Measurements from ENCODE around the gene BACH2. TPM values are rescaled to one million over a fixed set of nuclear protein-coding genes. Genes with fewer than 3 reads are reported as not detected.

Gene BACH2
- total RNA-seq, 1 donor from 2014 or later: 90.4 TPM

- DNase-seq: no peak
- intact Hi-C loops (cut with micrococcal nuclease): no loop called here
- CTCF ChIA-PET: interaction anchor here (0.6 kb wide), 1 partner anchor 179 kb away, joined by 3 read pairs; no protein-coding TSS in a partner anchor
- Mint-ChIP-seq H3K27ac (peak overlapping the region; percentile 53), H3K36me3 (ENCODE audit: low read depth) (peaks cover 63% of the 10 kb centered on the region), H3K9me3 (no peaks in the 10 kb centered on the region), H3K4me1 (peaks cover 77% of the 10 kb centered on the region), H3K4me3 (peak overlapping the region; percentile 52), H3K27me3 (no peaks in the 10 kb centered on the region)
- no peak for TF ChIP-seq CTCF (IDR thresholded peaks at IDR 0.05)
- peak; percentile 32 for ATAC-seq (ENCODE audit: low read depth)
- POLR2A ChIA-PET: interaction anchor here (0.6 to 1.4 kb wide), 3 partner anchors 16 to 260 kb away, joined by 3 to 9 read pairs (median 3); no protein-coding TSS in a partner anchor
Measured at GRCh38 chr6:90268178-90268577, 28.5 kb downstream of the BACH2 start.

- ChIA-PET POLR2A (interaction anchor here (1.4 kb wide), 1 partner anchor 17 kb away, joined by 9 read pairs; no protein-coding TSS in a partner anchor), CTCF (no interaction called here)
- peaks cover 73% of the 10 kb centered on the region for H3K36me3 Mint-ChIP-seq (ENCODE audit: low read depth)
- no peak for TF ChIP-seq CTCF (IDR thresholded peaks at IDR 0.05)
- no peak for DNase-seq
- no peak overlapping the region for H3K4me3 Mint-ChIP-seq
- peaks cover 72% of the 10 kb centered on the region for H3K4me1 Mint-ChIP-seq
- peak overlapping the region; percentile 63 for H3K27ac Mint-ChIP-seq
- H3K27me3 Mint-ChIP-seq: no peaks in the 10 kb centered on the region
- ATAC-seq (ENCODE audit: low read depth): no peak
- no peaks in the 10 kb centered on the region for H3K9me3 Mint-ChIP-seq
- intact Hi-C loops (cut with micrococcal nuclease): no loop called here
Measured at GRCh38 chr6:90266905-90267621, 29.6 kb downstream of the BACH2 start.

- CTCF ChIA-PET: interaction anchor here (1.0 to 1.8 kb wide), 3 partner anchors 7 to 324 kb away, joined by 3 to 4 read pairs (median 4); no protein-coding TSS in a partner anchor
- Mint-ChIP-seq H3K27me3 (no peaks in the 10 kb centered on the region), H3K4me1 (peaks cover 71% of the 10 kb centered on the region), H3K4me3 (no peak overlapping the region), H3K27ac (no peak overlapping the region), H3K36me3 (ENCODE audit: low read depth) (peaks cover 77% of the 10 kb centered on the region), H3K9me3 (no peaks in the 10 kb centered on the region)
- ATAC-seq (ENCODE audit: low read depth): no peak
- POLR2A ChIA-PET: interaction anchor here (0.6 to 1.4 kb wide), 2 partner anchors 9 to 407 kb away, joined by 3 to 5 read pairs; no protein-coding TSS in a partner anchor
- intact Hi-C loops (cut with micrococcal nuclease): no loop called here
- no peak for TF ChIP-seq CTCF (IDR thresholded peaks at IDR 0.05)
- no peak for DNase-seq
Measured at GRCh38 chr6:90264561-90264960, 32.1 kb downstream of the BACH2 start.

GRCh38 chr6:90263633-90264032 is 33.0 kb downstream of the BACH2 start:
- peaks cover 64% of the 10 kb centered on the region for H3K4me1 Mint-ChIP-seq
- H3K4me3 Mint-ChIP-seq: no peak overlapping the region
- no peaks in the 10 kb centered on the region for H3K9me3 Mint-ChIP-seq
- H3K27ac Mint-ChIP-seq: peak overlapping the region; percentile 76
- no peak for TF ChIP-seq CTCF (IDR thresholded peaks at IDR 0.05)
- DNase-seq (no peak), ATAC-seq (ENCODE audit: low read depth) (no peak)
- intact Hi-C loops (cut with micrococcal nuclease): no loop called here
- ChIA-PET CTCF (interaction anchor here (0.6 to 1.8 kb wide), 4 partner anchors 8 to 323 kb away, joined by 3 to 4 read pairs (median 4); no protein-coding TSS in a partner anchor), POLR2A (interaction anchor here (0.6 to 1.2 kb wide), 2 partner anchors 10 to 156 kb away, joined by 3 read pairs; no protein-coding TSS in a partner anchor)
- no peaks in the 10 kb centered on the region for H3K27me3 Mint-ChIP-seq
- H3K36me3 Mint-ChIP-seq (ENCODE audit: low read depth): peaks cover 86% of the 10 kb centered on the region

- H3K27ac Mint-ChIP-seq: peak overlapping the region; percentile 38
- DNase-seq (no peak), ATAC-seq (ENCODE audit: low read depth) (no peak)
- H3K4me3 Mint-ChIP-seq: no peak overlapping the region
- no peaks in the 10 kb centered on the region for H3K9me3 Mint-ChIP-seq
- TF ChIP-seq CTCF (IDR thresholded peaks at IDR 0.05): no peak
- H3K36me3 Mint-ChIP-seq (ENCODE audit: low read depth): peaks cover 82% of the 10 kb centered on the region
- H3K27me3 Mint-ChIP-seq: no peaks in the 10 kb centered on the region
- ChIA-PET POLR2A (no interaction called here), CTCF (interaction anchor here (1.4 kb wide), 1 partner anchor 12 kb away, joined by 3 read pairs; no protein-coding TSS in a partner anchor)
- intact Hi-C loops (cut with micrococcal nuclease): no loop called here
- peaks cover 55% of the 10 kb centered on the region for H3K4me1 Mint-ChIP-seq
Measured at GRCh38 chr6:90261801-90262200, 34.8 kb downstream of the BACH2 start.
